K562 (cell line): Measurements from ENCODE around the gene DCP2. TPM values are rescaled to one million over a fixed set of nuclear protein-coding genes. Genes with fewer than 3 reads are reported as not detected.

Source experiments
- ARID1B ChIP-seq: fragments of 450-650 bp; IDR thresholded peaks from 2 replicates; pipeline ENCODE4 v1.6.1; 2016; ENCODE audit warnings: antibody characterized with exemption, mild to moderate bottlenecking, inconsistent platforms
- CTCF ChIP-seq, 3 experiments: IDR thresholded peaks in 2 of 3; conservative IDR thresholded peaks in 1 of 3; 2 replicates each; pipeline ENCODE4 v1.5.1; 2011 to 2012; ENCODE audit warnings: low read length in 3 of 3, mild to moderate bottlenecking in 3 of 3, control low read depth in 2 of 3, improper control_type of control experiment in 1 of 3, inconsistent platforms in 1 of 3, low read depth in 1 of 3, mixed read lengths in 1 of 3, moderate library complexity in 1 of 3; ENCODE audit not compliant: insufficient read depth in 2 of 3
- GATAD2B ChIP-seq: fragments of 450-650 bp; IDR thresholded peaks from 2 replicates; pipeline ENCODE4 v1.6.1; 2017; ENCODE audit warnings: mild to moderate bottlenecking, borderline replicate concordance
- JUND ChIP-seq, 2 experiments: IDR thresholded peaks; 2 replicates in 1 of 2; 3 replicates in 1 of 2; pipeline ENCODE4 v1.6.1; 2011; ENCODE audit warnings: borderline replicate concordance in 2 of 2, low read depth in 2 of 2, low read length in 2 of 2, improper control_type of control experiment in 1 of 2, missing biosample characterization in 1 of 2, missing genetic modification characterization in 1 of 2, missing genetic modification reagents in 1 of 2
- MAFF ChIP-seq: IDR thresholded peaks from 2 replicates; pipeline ENCODE4 v1.6.1; 2012; ENCODE audit warnings: low read length, improper control_type of control experiment
- MAFG ChIP-seq: fragments of 450-650 bp; conservative IDR thresholded peaks from 2 replicates; pipeline ENCODE4 v1.6.1; 2016; ENCODE audit warnings: missing genetic modification characterization, missing compliant biosample characterization
- MNT ChIP-seq, 2 experiments: fragments of 450-650 bp; conservative IDR thresholded peaks; 2 replicates each; pipeline ENCODE4 v1.6.1; 2017; ENCODE audit warnings: mild to moderate bottlenecking in 2 of 2, moderate library complexity in 2 of 2
- SMC3 ChIP-seq: conservative IDR thresholded peaks from 2 replicates; pipeline ENCODE4 v1.6.1; 2011; ENCODE audit warnings: low read depth, low read length, improper control_type of control experiment; ENCODE audit not compliant: insufficient read depth
- SOX6 ChIP-seq: fragments of 450-650 bp; IDR thresholded peaks from 2 replicates; pipeline ENCODE4 v1.6.1; 2014; ENCODE audit warnings: mild to moderate bottlenecking
- polyA plus RNA-seq, 8 experiments: library from polyadenylated mRNA; depleted of rRNA in 4 of 8; stranded (reverse) in 5 of 8; unstranded in 3 of 8; fragments of >200 nt; fragmentation: Nextera tagmentation in 2 of 8; fragmentation: Illumina TruSeq in 1 of 8; extraction: Ambion mirVana in 2 of 8; extraction: Trizol in 1 of 8; gene quantifications; 2 replicates each; pipeline versions ENCODE4 v1.2.1 to v1.2.3, GENCODE V29; 2011 to 2014; ENCODE audit warnings: inconsistent platforms in 1 of 8, missing spikeins in 1 of 8
- total RNA-seq, 7 experiments: library from RNA; depleted of rRNA in 6 of 7; stranded (reverse); fragments of >200 nt in 6 of 7; fragmentation: Illumina TruSeq in 2 of 7; extraction: Trizol in 2 of 7; gene quantifications; 2 replicates each; pipeline versions ENCODE4 v1.2.1 to v1.2.3, GENCODE V29; 2011 to 2021; ENCODE audit warnings: low replicate concordance in 1 of 7
- TF ChIP-seq, protein P1 (sequence below), 2 experiments: fragments of 450-650 bp in 1 of 2; sonication (generic) in 1 of 2; formaldehyde crosslinking in 1 of 2; IDR thresholded peaks in 1 of 2; conservative IDR thresholded peaks in 1 of 2; 2 replicates each; pipeline versions ENCODE4 v1.6.1 to v1.8.1; 2016 to 2023; ENCODE audit warnings: mild to moderate bottlenecking in 2 of 2, moderate library complexity in 2 of 2, inconsistent platforms in 1 of 2, missing genetic modification reagents in 1 of 2
- TF ChIP-seq, protein P2 (sequence below), 2 experiments: fragments of 450-650 bp; formaldehyde crosslinking in 1 of 2; IDR thresholded peaks; 2 replicates each; pipeline versions ENCODE4 v1.4.0 to v1.6.1; 2014 to 2020; ENCODE audit warnings: mild to moderate bottlenecking in 2 of 2, borderline replicate concordance in 1 of 2, low read depth in 1 of 2

Gene DCP2
- total and polyA plus RNA-seq, 9 of the 15 experiments (the other 6 are each of a cell fraction or from before 2014, with no cell fraction given): 25.9 to 109 (median 46.7) TPM

DNA sequence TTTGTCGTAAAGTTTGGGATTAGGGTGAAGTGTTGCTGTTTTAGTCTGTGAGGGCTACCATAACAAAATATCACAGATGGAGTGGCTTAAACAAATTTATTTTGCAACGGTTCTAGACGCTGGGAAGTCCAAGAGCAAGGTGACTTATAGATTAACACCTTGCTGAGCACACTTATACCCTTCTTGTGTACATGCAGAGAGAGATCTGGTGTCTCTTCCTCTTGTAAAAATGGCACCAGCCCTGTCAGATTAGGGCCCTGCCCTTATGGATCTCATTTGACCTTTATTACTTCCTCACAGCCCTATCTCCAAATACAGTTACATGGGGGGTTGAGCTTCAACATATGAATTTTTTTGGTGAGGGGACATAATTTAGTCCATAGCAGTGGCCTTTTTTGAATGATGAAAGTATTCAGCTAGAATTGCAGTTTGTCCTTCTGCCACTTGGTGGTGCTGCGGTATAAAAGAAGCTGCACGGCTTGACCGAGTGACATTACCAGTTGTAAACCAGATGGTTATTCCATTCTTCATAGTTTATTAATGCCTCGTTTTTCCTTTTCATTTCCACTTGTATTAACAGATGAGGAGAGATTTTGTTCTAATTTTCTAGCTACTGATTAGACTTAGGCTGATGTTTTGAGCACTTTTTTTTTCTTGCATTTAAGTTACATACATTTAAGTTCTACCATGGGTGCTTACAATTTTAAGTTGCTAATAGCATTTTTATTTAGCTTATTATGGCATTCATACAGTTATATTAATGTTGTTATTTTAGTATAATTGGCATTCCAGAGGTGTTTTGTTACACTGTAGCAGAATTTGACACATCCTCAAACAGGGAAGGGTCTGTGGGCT, 19.4 kb downstream of the DCP2 start (continued):
- TF ChIP-seq CTCF (IDR thresholded peaks at IDR 0.05 in 2 of 3, conservative IDR thresholded peaks at IDR 0.05 in 1 of 3; ENCODE audit: insufficient read depth in 2 of 3, low read depth in 1 of 3, low read length in 3 of 3) (peak; percentile 74 to 92 (median 89)), MNT (conservative IDR thresholded peaks at IDR 0.05) (0 out of 4 replicates have a peak, but pooled peaks have one; percentile 14 to 19), MAFG (no peak), SMC3 (peak; percentile 85), GATAD2B (no peak), JUND (IDR thresholded peaks at IDR 0.05; ENCODE audit: borderline replicate concordance, low read depth, low read length) (peak; percentile 28; the same call in 1 of the 2 replicates), JUND (tag; IDR thresholded peaks at IDR 0.05; ENCODE audit: borderline replicate concordance, low read depth, low read length) (no peak), SOX6 (peak; percentile 17; the same call in 1 of the 2 replicates), ARID1B (0 out of 2 replicates have a peak, but pooled peaks have one; percentile 8), MAFF (no peak)
- TF ChIP-seq, protein P1, sequence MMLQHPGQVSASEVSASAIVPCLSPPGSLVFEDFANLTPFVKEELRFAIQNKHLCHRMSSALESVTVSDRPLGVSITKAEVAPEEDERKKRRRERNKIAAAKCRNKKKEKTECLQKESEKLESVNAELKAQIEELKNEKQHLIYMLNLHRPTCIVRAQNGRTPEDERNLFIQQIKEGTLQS (IDR thresholded peaks at IDR 0.05): no peak
- TF ChIP-seq, protein P1 (CRISPR knock-in tag; conservative IDR thresholded peaks at IDR 0.05): 0 out of 2 replicates have a peak, but pooled peaks have one; percentile 22
- TF ChIP-seq, protein P2, sequence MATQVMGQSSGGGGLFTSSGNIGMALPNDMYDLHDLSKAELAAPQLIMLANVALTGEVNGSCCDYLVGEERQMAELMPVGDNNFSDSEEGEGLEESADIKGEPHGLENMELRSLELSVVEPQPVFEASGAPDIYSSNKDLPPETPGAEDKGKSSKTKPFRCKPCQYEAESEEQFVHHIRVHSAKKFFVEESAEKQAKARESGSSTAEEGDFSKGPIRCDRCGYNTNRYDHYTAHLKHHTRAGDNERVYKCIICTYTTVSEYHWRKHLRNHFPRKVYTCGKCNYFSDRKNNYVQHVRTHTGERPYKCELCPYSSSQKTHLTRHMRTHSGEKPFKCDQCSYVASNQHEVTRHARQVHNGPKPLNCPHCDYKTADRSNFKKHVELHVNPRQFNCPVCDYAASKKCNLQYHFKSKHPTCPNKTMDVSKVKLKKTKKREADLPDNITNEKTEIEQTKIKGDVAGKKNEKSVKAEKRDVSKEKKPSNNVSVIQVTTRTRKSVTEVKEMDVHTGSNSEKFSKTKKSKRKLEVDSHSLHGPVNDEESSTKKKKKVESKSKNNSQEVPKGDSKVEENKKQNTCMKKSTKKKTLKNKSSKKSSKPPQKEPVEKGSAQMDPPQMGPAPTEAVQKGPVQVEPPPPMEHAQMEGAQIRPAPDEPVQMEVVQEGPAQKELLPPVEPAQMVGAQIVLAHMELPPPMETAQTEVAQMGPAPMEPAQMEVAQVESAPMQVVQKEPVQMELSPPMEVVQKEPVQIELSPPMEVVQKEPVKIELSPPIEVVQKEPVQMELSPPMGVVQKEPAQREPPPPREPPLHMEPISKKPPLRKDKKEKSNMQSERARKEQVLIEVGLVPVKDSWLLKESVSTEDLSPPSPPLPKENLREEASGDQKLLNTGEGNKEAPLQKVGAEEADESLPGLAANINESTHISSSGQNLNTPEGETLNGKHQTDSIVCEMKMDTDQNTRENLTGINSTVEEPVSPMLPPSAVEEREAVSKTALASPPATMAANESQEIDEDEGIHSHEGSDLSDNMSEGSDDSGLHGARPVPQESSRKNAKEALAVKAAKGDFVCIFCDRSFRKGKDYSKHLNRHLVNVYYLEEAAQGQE (IDR thresholded peaks at IDR 0.05; ENCODE audit: borderline replicate concordance): peak; percentile 78; the same call in 1 of the 2 replicates
- TF ChIP-seq, protein P2 (CRISPR knock-in tag; IDR thresholded peaks at IDR 0.05; ENCODE audit: low read depth): no peak
